Astrocyte of the spinal cord (primary cell): ENCODE measurements around the gene ADCY10.

Source experiments
- DNase-seq: peaks from one replicate; pipeline ENCODE4 v3.0.0; 2011; ENCODE audit warnings: low read depth, low spot score
- H3K4me3 ChIP-seq: 2 replicates; pipeline ENCODE4 v1.5.1; 2011; ENCODE audit warnings: low read depth, mild to moderate bottlenecking, low read length, moderate library complexity
- CTCF ChIP-seq: IDR thresholded peaks from 2 replicates; pipeline ENCODE4 v1.5.1; 2012; ENCODE audit warnings: low read depth, mild to moderate bottlenecking, low read length, inconsistent platforms
- in situ Hi-C: cut with HindIII; loops from 2 replicates; pipeline ENCODE4 v1.10.0; 2017; ENCODE audit warnings: low sequenced_read_pairs

ADCY10 gene

GRCh38 chr1:167786502-167786901, 127.4 kb downstream of the ADCY10 start:
- TF ChIP-seq CTCF, result no peak
- in situ Hi-C loops, result no loop called here
- DNase-seq, result no peak
- H3K4me3 ChIP-seq, result no peak overlapping the region

DNA sequence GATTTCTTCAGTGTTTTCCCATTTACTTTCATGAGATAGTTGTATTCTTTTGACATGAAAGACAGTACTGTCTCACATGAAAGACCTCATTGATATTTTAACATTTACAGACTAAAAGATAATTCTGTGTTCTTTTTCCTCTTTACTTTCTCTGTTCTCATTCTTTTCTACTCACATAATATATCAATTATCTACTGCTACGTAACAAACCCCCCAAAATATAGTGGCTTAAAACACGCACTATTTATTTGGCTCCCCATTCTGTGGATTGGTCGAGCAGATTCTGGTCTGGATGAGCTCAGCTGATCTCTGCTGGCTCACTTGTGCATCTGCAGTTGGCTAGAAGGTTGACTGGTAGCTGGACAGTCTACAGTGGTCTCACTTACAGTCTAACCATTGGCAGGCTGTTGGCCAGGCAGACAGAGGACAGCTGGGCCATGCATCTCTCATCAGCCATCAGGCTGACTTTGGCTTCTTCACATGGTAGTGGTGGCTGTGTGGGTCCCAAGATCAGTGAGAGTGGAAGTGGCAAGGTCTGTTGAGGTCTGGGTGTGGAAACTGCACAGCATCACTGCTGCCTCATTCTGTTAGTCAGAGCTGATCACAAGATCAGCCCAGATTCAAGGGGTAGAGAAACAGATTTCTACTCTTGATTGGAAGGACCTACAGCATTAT, 128.9 kb downstream of the ADCY10 start:
- in situ Hi-C loops, result no loop called here
- no peak overlapping the region for H3K4me3 ChIP-seq
- no peak for DNase-seq
- TF ChIP-seq CTCF, result no peak

GRCh38 chr1:167782946-167783345, 131.0 kb downstream of the ADCY10 start:
- in situ Hi-C loops, result no loop called here

DNA sequence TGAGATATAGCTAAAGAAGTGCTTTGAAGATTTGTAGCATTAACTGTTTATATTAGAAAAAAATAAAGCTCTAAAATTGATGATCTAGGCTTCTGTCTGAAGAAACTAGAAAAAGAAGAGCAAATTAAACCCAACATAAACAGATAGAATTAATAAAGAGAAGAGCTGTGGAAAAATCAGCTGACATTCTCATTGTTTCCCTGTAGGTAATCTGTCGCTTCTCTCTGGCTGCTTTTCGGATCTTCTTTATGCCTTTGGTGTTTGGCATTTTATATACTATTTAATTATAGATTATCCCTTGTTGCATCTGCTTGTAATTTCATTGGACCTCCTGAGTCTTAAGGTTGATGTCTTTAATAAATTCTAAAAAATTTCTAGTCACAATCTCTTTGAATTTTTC, 132.4 kb downstream of the ADCY10 start:
- TF ChIP-seq CTCF, result no peak
- no peak overlapping the region for H3K4me3 ChIP-seq
- in situ Hi-C loops, result no loop called here
- DNase-seq, result no peak

More at GRCh38 chr1:167782946-167783345, 131.0 kb downstream of the ADCY10 start:
- no peak for DNase-seq
- H3K4me3 ChIP-seq, result no peak overlapping the region
- TF ChIP-seq CTCF, result no peak

GRCh38 chr1:167777269-167777650, 136.7 kb downstream of the ADCY10 start:
- in situ Hi-C loops, result no loop called here

GRCh38 chr1:167776616-167777268, 137.2 kb downstream of the ADCY10 start:
- DNase-seq, result peak; percentile 35
- TF ChIP-seq CTCF, result no peak
- in situ Hi-C loops, result no loop called here
- H3K4me3 ChIP-seq, result no peak overlapping the region

More at GRCh38 chr1:167777269-167777650, 136.7 kb downstream of the ADCY10 start:
- H3K4me3 ChIP-seq, result no peak overlapping the region
- TF ChIP-seq CTCF, result no peak
- DNase-seq, result no peak
